ENCODE data around the gene XK. TPM values are rescaled to one million over a fixed set of nuclear protein-coding genes. Genes with fewer than 3 reads are reported as not detected.

Gene XK
- total and polyA plus RNA-seq, 2 donors (not counting 3 experiments of a cell fraction or from before 2014, with no cell fraction given): 0.03 to 0.07 TPM

GRCh38 chrX:37759878-37760418 is 74.4 kb downstream of the XK start:
- no peak overlapping the region for H3K4me3 ChIP-seq (replicated peaks in 1 of 3; ENCODE audit: insufficient read depth in 1 of 3, low read depth in 1 of 3, low read length in 3 of 3)
- intact Hi-C loops (cut with micrococcal nuclease) (no loop called here), dilution Hi-C loops (cut with MboI; ENCODE audit: extremely low pct_ligation_motif_present, low sequenced_read_pairs) (no loop called here)
- ChIA-PET POLR2A (no interaction called here), CTCF (no interaction called here)
- no TSS peak for BruUV-seq (replicated peaks)
- H4K20me1 ChIP-seq (replicated peaks; ENCODE audit: control insufficient read depth, extremely low read depth, insufficient read depth, low read length): no peaks in the 10 kb centered on the region
- H3K4me2 ChIP-seq (ENCODE audit: insufficient read depth, low read length): no peak overlapping the region
- no peaks in the 10 kb centered on the region for H3K36me3 ChIP-seq (ENCODE audit: control insufficient read depth in 2 of 2, extremely low read depth in 1 of 2, insufficient read depth in 2 of 2, low read length in 2 of 2)
- no peak overlapping the region for H3K27ac ChIP-seq (ENCODE audit: insufficient read depth, low read depth, low read length)
- DNase-seq (ENCODE audit: low read depth, low spot score) (no peak), FAIRE-seq (no peak)
- no peaks in the 10 kb centered on the region for H3K27me3 ChIP-seq (ENCODE audit: control insufficient read depth in 2 of 2, insufficient read depth in 2 of 2, low read length in 2 of 2)
- H3K4me1 ChIP-seq (ENCODE audit: control insufficient read depth, extremely low read depth, insufficient read depth, low read length): no peaks in the 10 kb centered on the region
- H3K79me2 ChIP-seq (ENCODE audit: control insufficient read depth, insufficient read depth, low read length): no peaks in the 10 kb centered on the region
- H2AFZ ChIP-seq (ENCODE audit: low read depth, low read length): no peak overlapping the region
- H3K9ac ChIP-seq (replicated peaks; ENCODE audit: extremely low read depth, insufficient read depth, low read length): no peak overlapping the region
- no peaks in the 10 kb centered on the region for H3K9me3 ChIP-seq (replicated peaks; ENCODE audit: control insufficient read depth, insufficient read depth, low read length)
- no peak for TF ChIP-seq EZH2 (IDR thresholded peaks at IDR 0.05; ENCODE audit: borderline replicate concordance, low read depth, low read length, severe bottlenecking)
- TF ChIP-seq, protein P1, sequence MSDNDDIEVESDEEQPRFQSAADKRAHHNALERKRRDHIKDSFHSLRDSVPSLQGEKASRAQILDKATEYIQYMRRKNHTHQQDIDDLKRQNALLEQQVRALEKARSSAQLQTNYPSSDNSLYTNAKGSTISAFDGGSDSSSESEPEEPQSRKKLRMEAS (IDR thresholded peaks at IDR 0.05; ENCODE audit: insufficient read depth, insufficient read length): no peak
- no peak for TF ChIP-seq GATA2 (IDR thresholded peaks at IDR 0.05; ENCODE audit: insufficient read depth, insufficient read length, low read depth, low read length)
- no peak for TF ChIP-seq POLR2A (IDR thresholded peaks at IDR 0.05; ENCODE audit: low read depth, low read length)
- TF ChIP-seq FOS (IDR thresholded peaks at IDR 0.05; ENCODE audit: borderline replicate concordance, insufficient read depth, low read length): no peak
- TF ChIP-seq MYC (IDR thresholded peaks at IDR 0.05; ENCODE audit: low read depth, low read length): no peak
- TF ChIP-seq JUN (IDR thresholded peaks at IDR 0.05; ENCODE audit: borderline replicate concordance, insufficient read depth, insufficient read length, low read depth): no peak
- TF ChIP-seq, protein P2, sequence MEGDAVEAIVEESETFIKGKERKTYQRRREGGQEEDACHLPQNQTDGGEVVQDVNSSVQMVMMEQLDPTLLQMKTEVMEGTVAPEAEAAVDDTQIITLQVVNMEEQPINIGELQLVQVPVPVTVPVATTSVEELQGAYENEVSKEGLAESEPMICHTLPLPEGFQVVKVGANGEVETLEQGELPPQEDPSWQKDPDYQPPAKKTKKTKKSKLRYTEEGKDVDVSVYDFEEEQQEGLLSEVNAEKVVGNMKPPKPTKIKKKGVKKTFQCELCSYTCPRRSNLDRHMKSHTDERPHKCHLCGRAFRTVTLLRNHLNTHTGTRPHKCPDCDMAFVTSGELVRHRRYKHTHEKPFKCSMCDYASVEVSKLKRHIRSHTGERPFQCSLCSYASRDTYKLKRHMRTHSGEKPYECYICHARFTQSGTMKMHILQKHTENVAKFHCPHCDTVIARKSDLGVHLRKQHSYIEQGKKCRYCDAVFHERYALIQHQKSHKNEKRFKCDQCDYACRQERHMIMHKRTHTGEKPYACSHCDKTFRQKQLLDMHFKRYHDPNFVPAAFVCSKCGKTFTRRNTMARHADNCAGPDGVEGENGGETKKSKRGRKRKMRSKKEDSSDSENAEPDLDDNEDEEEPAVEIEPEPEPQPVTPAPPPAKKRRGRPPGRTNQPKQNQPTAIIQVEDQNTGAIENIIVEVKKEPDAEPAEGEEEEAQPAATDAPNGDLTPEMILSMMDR (IDR thresholded peaks at IDR 0.05; ENCODE audit: extremely low read depth in 1 of 2, insufficient read depth in 1 of 2, low read depth in 1 of 2, low read length in 2 of 2): no peak
- TF ChIP-seq POLR2AphosphoS5 (IDR thresholded peaks at IDR 0.05; ENCODE audit: insufficient read depth, low read depth, low read length): no peak
- no peaks in the 10 kb centered on the region for H3K9me1 ChIP-seq (replicated peaks; ENCODE audit: control insufficient read depth, extremely low read depth, insufficient read depth, low read length)
